ENCODE measurements around the gene JDP2. TPM values are rescaled to one million over a fixed set of nuclear protein-coding genes. Genes with fewer than 3 reads are reported as not detected.

Gene JDP2
- total RNA-seq, 1 experiment from 2014 or later, result 22.5 TPM

DNA sequence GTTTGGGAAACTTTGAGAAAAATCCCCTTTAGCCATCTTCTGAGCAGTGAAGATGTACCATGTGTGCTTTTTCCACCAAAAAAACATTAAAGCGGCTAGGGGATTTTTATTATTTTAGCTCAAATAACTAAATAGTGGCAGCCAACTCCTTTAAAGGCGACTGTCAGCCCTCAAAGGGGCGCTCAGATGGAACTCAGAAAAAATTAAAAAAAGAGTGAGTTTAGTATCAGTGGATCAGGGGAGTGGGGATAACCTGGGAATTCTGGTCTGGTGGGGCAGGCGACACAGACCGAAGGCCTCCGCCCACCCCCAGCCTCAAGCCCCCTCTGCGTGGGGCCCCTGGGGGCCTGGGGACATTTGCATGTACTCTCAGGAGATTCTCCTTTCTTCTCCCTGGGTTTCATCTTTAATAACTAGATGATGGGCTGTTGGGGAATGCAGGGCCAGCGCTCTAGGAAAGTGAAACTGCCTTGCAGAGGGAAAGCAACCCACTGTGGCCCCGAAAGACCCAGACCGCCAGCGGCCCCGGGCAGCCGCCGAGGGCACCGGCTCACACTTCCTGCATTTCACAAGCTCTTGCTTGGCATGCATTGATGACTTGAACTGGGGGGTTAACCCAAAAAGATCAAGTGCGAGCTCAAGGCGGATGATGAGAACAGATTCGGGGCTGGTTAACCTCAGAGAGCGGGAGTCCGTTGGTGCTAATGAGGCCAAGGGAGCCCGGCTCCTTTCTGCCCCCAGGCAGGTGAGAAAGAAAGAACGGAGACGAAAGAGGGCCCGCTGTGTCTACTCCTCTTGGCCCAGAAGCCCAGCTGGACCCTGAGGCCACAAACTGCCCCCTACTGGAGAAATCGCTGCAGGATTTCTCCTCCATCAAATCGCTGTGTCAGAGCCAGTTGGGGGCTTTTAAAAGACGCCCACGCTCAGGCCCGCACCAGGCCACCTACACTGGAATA lies 87.1 kb downstream of the JDP2 start:
- no peak for DNase-seq (ENCODE audit: low read depth, low spot score)
- in situ Hi-C loops (cut with HindIII; ENCODE audit: low pct_unique_long_range_greater_than_20kb, low sequenced_read_pairs), result no loop called here

DNA sequence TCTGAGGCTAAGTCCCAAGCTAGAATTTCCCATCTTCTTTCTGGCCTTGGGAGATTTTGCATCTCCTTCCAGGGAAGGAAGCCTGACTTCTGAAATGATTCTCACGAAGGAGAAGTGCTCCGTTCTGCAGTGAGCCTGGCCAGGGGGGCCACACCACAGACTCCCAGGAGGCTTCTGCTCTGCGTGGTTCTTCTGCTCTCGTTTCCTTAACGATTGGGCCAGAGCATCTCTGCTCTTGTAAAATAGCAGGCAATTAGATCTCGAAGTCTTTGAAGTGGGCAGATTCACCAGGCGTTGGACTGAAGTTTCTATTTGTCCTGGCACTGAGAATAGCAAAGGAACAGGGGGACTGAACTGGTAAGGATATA lies 87.8 kb downstream of the JDP2 start:
- DNase-seq (ENCODE audit: low read depth, low spot score), result no peak
- in situ Hi-C loops (cut with HindIII; ENCODE audit: low pct_unique_long_range_greater_than_20kb, low sequenced_read_pairs), result no loop called here

DNA sequence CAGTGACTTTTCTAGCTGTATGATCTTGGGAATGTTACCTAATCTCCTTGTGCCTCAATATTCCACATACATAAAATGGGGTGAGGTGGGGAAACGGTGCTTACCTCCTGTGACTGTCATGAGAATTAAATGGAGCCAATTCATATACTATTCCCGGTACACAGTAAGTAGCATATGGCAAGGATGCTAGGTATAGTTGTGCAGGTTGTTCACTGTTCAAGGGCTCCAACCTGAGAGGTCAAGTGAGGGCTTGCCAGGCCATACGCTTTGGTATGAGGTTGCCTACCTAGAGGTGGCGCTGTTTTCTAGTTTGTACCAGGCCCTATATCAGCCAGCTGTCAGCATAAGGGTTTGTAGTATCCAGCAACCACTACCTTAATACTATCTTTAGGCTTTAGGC lies 90.8 kb downstream of the JDP2 start:
- peak; percentile 63 for DNase-seq (ENCODE audit: low read depth, low spot score)
- in situ Hi-C loops (cut with HindIII; ENCODE audit: low pct_unique_long_range_greater_than_20kb, low sequenced_read_pairs), result no loop called here

DNA sequence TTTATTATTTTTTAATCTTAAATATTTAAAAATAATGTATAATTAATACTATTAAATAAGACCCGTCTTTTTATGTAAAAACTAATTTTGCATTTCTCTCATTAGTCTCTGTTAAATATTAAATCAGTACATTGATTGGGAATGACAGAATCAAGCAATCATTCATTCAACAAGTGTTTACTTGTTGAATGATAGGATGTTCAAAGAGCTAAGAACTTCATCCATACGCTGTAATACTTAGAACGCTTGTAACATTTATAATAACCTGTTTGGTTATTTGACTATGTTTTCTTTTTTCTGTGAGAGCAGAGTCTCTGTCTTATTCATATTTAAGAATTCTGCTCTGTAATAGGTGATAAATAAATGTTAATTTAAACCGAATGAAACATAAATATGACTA lies 91.6 kb downstream of the JDP2 start:
- in situ Hi-C loops (cut with HindIII; ENCODE audit: low pct_unique_long_range_greater_than_20kb, low sequenced_read_pairs), result no loop called here
- DNase-seq (ENCODE audit: low read depth, low spot score), result no peak

DNA sequence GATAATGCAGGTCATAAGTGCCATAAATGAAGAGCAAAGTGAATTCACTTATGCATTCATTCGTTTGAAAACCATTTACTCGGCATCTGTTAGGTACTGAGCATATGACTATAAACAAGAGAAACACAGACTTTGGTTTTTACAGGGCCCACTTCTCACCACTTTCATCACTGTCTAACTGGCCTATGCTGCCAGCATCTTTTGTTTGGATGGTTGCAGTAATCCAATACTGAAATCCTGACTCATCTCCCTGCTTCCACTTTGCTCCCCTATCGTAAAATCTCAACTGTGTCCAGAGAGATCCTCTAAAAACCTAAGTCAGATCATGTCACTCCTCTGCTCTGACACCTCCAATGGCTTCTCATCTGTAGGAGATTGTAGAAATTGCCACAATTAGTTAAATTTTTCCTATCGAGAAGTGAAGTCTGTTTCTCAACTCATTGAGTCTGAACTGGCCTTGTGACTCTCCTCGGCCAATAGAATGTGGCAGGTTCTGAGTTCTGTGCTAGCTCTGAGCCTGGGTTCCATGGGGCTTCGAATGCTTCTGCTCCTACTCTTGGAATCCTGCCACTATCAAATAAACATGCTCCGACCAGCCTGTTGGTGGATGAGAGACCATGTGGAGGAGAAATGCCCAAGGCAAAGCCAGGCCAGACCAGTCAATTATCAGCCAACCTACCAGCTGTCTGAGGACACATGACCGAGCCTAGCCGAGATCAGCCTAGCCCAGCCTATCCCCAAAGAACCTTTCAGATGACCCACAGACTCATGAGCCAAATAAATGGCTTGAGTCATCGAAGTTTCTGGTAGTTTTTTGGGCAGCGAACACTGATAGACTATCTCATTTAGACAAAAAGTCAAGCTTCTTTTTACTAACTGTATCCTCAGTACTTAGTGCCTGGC lies 92.3 kb downstream of the JDP2 start:
- no peak for DNase-seq (ENCODE audit: low read depth, low spot score)
- in situ Hi-C loops (cut with HindIII; ENCODE audit: low pct_unique_long_range_greater_than_20kb, low sequenced_read_pairs), result no loop called here

DNA sequence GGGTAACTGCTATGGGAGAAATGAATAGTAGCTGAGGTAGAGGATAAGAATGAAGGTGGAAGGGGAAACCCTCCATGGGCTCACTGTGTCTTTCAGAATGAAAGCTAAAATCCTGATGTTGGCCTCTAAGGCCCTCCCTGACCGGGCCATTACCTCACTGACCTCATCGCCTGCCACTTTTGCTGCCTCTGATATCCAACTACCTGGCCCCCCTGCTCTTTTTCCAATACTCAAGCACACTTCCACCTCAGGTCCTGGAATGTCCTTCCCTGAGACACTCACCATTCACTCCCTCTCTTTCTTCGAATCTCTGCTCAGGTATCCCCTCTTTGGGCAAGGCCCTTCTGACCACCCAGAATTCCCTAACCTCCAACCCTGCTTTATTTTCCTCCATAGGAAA lies 93.0 kb downstream of the JDP2 start:
- in situ Hi-C loops (cut with HindIII; ENCODE audit: low pct_unique_long_range_greater_than_20kb, low sequenced_read_pairs), result no loop called here
- DNase-seq (ENCODE audit: low read depth, low spot score), result no peak

DNA sequence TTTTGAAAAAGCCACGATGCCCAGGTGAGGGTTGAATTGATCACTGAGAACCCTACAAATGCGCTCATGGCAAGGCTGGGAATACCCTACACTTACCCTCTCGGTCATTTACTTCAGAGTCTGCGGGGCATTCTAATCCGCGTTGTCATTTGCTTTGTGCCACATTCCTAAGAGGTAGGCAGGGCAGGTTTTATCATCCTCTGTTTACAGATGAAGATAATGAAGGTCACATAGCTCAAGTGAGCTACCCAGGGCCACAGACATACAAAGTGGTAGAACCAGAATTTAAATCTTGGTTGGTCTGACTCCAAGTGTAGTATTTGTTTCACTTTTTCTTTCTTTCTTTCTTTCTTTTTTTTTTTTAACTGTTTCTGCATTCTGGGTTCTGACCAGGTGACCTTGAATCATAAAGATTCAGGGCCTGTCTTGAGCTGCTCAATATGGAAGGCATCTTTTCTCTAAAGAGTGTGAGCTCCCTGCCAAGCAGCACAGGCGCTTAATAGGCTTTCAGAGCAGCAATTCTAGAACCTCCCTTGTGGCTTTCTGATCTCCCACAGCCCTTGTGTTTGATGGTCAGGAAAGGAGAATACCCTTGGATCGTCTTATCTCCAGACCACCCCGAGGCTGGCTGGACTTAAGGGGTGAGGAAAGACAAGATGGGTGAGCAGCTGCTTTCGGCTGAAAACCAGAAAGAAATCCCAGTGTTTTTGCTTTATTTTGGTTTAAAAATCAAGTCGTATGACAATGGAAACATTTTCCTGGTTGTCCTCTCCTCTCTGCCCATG lies 93.8 kb downstream of the JDP2 start:
- in situ Hi-C loops (cut with HindIII; ENCODE audit: low pct_unique_long_range_greater_than_20kb, low sequenced_read_pairs), result no loop called here
- no peak for DNase-seq (ENCODE audit: low read depth, low spot score)

DNA sequence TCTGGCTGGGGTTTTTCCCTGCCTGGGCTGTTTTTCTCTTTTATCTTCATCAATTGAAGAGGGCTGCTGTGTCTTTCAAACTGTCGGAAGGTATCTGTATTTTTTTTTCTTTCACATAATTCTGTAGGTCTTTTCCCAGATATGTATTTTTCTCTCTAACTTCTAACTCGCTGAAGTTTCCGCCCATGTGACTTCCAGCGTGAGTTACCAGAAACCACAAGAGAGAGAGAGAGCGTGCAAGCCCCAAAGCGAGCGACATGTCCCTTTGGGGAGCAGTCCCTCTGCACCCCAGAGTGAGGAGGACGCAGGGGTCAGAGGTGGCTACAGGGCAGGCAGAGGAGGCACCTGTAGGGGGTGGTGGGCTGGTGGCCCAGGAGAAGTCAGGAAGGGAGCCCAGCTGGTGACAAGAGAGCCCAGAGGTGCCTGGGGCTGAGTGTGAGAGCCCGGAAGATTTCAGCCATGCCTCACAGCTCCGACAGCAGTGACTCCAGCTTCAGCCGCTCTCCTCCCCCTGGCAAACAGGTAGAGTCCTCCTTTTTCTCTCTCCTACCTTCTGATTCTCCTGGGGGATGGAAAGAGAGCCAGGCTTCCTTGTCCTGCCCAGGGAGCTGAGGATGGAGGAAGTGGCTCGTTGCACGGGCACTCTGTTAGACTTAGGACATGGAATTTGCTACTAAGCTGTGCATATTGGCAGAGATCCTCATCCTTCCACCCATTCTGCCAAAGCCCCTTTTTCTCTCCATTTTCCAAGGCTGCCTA lies 94.6 kb downstream of the JDP2 start, which contains the start of gene BATF:
BATF (plus strand) TSS at position 246 of the 759 bp plus-strand sequence; CDS start at position 460, 214 bp downstream.
- in situ Hi-C loops (cut with HindIII; ENCODE audit: low pct_unique_long_range_greater_than_20kb, low sequenced_read_pairs), result no loop called here
- no peak for DNase-seq (ENCODE audit: low read depth, low spot score)

DNA sequence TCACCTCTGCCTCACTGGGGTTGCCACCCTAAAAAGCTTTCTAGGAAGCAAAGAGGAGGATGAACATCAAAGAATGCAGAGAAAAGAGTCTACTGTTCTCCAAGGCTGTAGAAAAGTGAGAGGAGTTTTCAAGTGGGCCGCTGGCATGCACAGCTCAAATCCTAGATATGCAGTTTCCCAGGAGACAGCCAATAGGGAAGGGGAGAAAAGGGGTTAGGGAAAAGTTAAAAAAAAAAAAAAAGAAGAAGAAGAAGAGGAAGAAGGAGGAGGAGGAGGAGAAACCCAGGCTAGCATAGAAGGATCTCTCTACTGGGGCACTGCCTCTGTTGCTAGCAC lies 95.1 kb downstream of the JDP2 start:
- no peak for DNase-seq (ENCODE audit: low read depth, low spot score)
- in situ Hi-C loops (cut with HindIII; ENCODE audit: low pct_unique_long_range_greater_than_20kb, low sequenced_read_pairs), result no loop called here

Other genes with a start within 250 kb of the JDP2 start
- gene FOS, start 149.2 kb upstream of the JDP2 start, total RNA-seq (2014; rRNA removed; shearing (Covaris generic)), result 67.4 and 78.3 TPM in 2 replicates
- 0.74 TPM in 1 of 2 replicates, not detected in the other for gene BATF, start 94.4 kb downstream of the JDP2 start, total RNA-seq (2014; rRNA removed; shearing (Covaris generic))
- gene FLVCR2, start 150.6 kb downstream of the JDP2 start, total RNA-seq (2014; rRNA removed; shearing (Covaris generic)), result 2.5 and 2.6 TPM in 2 replicates
- gene ERG28, start 232.9 kb downstream of the JDP2 start, total RNA-seq (2014; rRNA removed; shearing (Covaris generic)), result 13.5 and 13.7 TPM in 2 replicates
- gene TTLL5, start 233.2 kb downstream of the JDP2 start, total RNA-seq (2014; rRNA removed; shearing (Covaris generic)), result 10.6 and 15.7 TPM in 2 replicates